Neural cell (in vitro differentiated cells): ENCODE data around the gene PGAP6. TPM values are rescaled to one million over a fixed set of nuclear protein-coding genes. Genes with fewer than 3 reads are reported as not detected.
"Not testable (repeated sequence)": the region's sequence is repeated elsewhere in the genome, so short reads cannot be mapped to it uniquely, and the experiment has no call there.

Source experiments
- H2AFZ ChIP-seq: fragments of 200-600, 300-800 bp; sonication (generic), shearing (Covaris generic); 2 replicates; pipeline ENCODE4 v1.6.0; 2014; ENCODE audit warnings: low read depth, mild to moderate bottlenecking, antibody characterized with exemption, low read length, moderate library complexity
- H3F3A ChIP-seq: fragments of 200-600 bp; shearing (Covaris generic); 2 replicates; pipeline ENCODE4 v1.6.1; 2016; ENCODE audit warnings: mild to moderate bottlenecking, moderate library complexity, mixed read lengths, antibody characterized with exemption, low read length; ENCODE audit not compliant: insufficient read depth, poor library complexity, severe bottlenecking
- H3K27ac ChIP-seq: fragments of 200-600, 300-800 bp; sonication (generic), shearing (Covaris generic); 2 replicates; pipeline ENCODE4 v1.5.1; 2014; ENCODE audit warnings: mild to moderate bottlenecking, low read length, moderate library complexity
- H3K27me3 ChIP-seq: fragments of 300-800, 200-600 bp; sonication (generic), shearing (Covaris generic); 2 replicates; pipeline ENCODE4 v1.6.0; 2014; ENCODE audit warnings: mild to moderate bottlenecking, low read depth, low read length, moderate library complexity; ENCODE audit not compliant: insufficient read depth
- H3K36me3 ChIP-seq: fragments of 300-800, 200-600 bp; sonication (generic), shearing (Covaris generic); 2 replicates; pipeline ENCODE4 v1.5.1; 2014; ENCODE audit warnings: mild to moderate bottlenecking, antibody characterized with exemption, low read length, moderate library complexity; ENCODE audit not compliant: insufficient read depth
- H3K4me2 ChIP-seq: fragments of 300-800, 200-600 bp; sonication (generic), shearing (Covaris generic); 2 replicates; pipeline ENCODE4 v1.6.0; 2014; ENCODE audit warnings: mild to moderate bottlenecking, low read length
- H3K4me3 ChIP-seq: fragments of 300-800, 200-600 bp; sonication (generic), shearing (Covaris generic); 2 replicates; pipeline ENCODE4 v1.5.1; 2014; ENCODE audit warnings: mild to moderate bottlenecking, low read length, moderate library complexity
- H3K79me2 ChIP-seq: fragments of 200-600 bp; shearing (Covaris generic); replicated peaks from 2 replicates; pipeline ENCODE4 v1.6.0; 2014; ENCODE audit warnings: mild to moderate bottlenecking, low read length, moderate library complexity; ENCODE audit not compliant: insufficient read depth
- H3K9ac ChIP-seq: fragments of 300-800, 200-600 bp; sonication (generic), shearing (Covaris generic); 2 replicates; pipeline ENCODE4 v1.6.1; 2016; ENCODE audit warnings: mild to moderate bottlenecking, low read length, mixed read lengths
- H3K9me2 ChIP-seq: fragments of 200-600 bp; shearing (Covaris generic); 2 replicates; pipeline ENCODE4 v1.6.1; 2016; ENCODE audit warnings: mild to moderate bottlenecking, low read length, mixed read lengths; ENCODE audit not compliant: insufficient read depth
- H3K9me3 ChIP-seq: fragments of 200-600, 300-800 bp; sonication (generic), shearing (Covaris generic); 2 replicates; pipeline ENCODE4 v1.6.1; 2016; ENCODE audit warnings: mild to moderate bottlenecking, mixed run types, low read length, moderate library complexity, mixed read lengths
- H4K20me1 ChIP-seq: fragments of 200-600 bp; shearing (Covaris generic); 2 replicates; pipeline ENCODE4 v1.6.1; 2016; ENCODE audit warnings: mild to moderate bottlenecking, mixed run types; ENCODE audit not compliant: insufficient read depth
- CTCF ChIP-seq: fragments of 450-650 bp; IDR thresholded peaks from 2 replicates; pipeline ENCODE4 v1.5.1; 2014; ENCODE audit warnings: antibody characterized with exemption, mild to moderate bottlenecking, moderate library complexity; ENCODE audit not compliant: poor library complexity, severe bottlenecking
- EP300 ChIP-seq: fragments of 450-650 bp; conservative IDR thresholded peaks from 2 replicates; pipeline ENCODE4 v1.6.1; 2014; ENCODE audit warnings: antibody characterized with exemption, mild to moderate bottlenecking, moderate library complexity; ENCODE audit not compliant: poor library complexity, severe bottlenecking
- EZH2 ChIP-seq: fragments of 200-600, 300-800 bp; shearing (Covaris generic), sonication (generic); IDR thresholded peaks from 2 replicates; pipeline ENCODE4 v1.6.1; 2014; ENCODE audit warnings: antibody characterized with exemption, low read length, borderline replicate concordance, mild to moderate bottlenecking; ENCODE audit not compliant: insufficient read depth, poor library complexity, severe bottlenecking
- MXI1 ChIP-seq: fragments of 450-650 bp; conservative IDR thresholded peaks from 2 replicates; pipeline ENCODE4 v1.6.1; 2014; ENCODE audit warnings: antibody characterized with exemption, mild to moderate bottlenecking; ENCODE audit not compliant: poor library complexity, severe bottlenecking
- POLR2AphosphoS5 ChIP-seq: IDR thresholded peaks from 2 replicates; pipeline ENCODE4 v1.6.1; 2012
- RAD21 ChIP-seq: fragments of 450-650 bp; conservative IDR thresholded peaks from 2 replicates; pipeline ENCODE4 v1.6.1; 2014; ENCODE audit warnings: antibody characterized with exemption, mild to moderate bottlenecking, moderate library complexity
- SMC3 ChIP-seq: fragments of 450-650 bp; conservative IDR thresholded peaks from 2 replicates; pipeline ENCODE4 v1.6.1; 2014; ENCODE audit warnings: antibody characterized with exemption, mild to moderate bottlenecking, moderate library complexity; ENCODE audit not compliant: poor library complexity
- TAF1 ChIP-seq: IDR thresholded peaks from 2 replicates; pipeline ENCODE4 v1.6.1; 2012; ENCODE audit warnings: low read depth
- polyA plus RNA-seq: library from polyadenylated mRNA; depleted of rRNA; stranded (reverse); fragments of >200 nt; gene quantifications from 2 replicates; pipeline ENCODE4 v1.2.3, GENCODE V29; 2014
- TF ChIP-seq, protein P1 (sequence below): IDR thresholded peaks from 2 replicates; pipeline ENCODE4 v1.6.1; 2012; ENCODE audit warnings: borderline replicate concordance

Gene PGAP6
- polyA plus RNA-seq, 1 donor from 2014 or later = 47.3 TPM

DNA sequence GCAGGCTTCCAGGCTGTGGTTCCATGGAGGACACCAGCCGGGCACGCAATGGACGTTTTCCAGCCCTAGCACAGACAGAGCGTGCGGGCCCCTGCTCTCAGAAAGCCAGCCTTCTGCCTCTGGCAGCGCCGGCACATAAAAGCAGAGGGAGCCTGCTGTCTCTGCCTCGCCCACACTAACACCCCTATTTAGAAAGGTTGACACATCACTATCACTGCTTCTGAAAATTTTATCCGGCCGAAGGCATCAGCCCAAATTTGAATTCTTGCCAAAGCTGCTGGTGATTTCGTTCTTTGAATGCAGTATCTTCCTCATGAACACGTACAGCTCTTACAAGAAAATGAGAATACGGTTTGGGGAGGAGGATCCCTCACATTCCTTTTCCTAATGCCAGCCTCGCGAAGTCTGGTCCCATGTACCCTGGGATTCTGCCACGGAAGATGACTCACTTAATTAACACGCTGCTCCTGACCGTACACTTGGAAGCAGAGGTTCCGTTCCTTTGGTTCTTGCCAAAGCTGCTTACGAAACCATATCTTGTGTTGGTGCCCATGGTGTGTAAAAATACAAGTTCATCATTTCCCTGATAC is 42.4 kb upstream of the PGAP6 start:
- no peaks in the 10 kb centered on the region for H3F3A ChIP-seq
- H3K9ac ChIP-seq = no peak overlapping the region
- no peaks in the 10 kb centered on the region for H3K9me3 ChIP-seq
- no peaks in the 10 kb centered on the region for H3K36me3 ChIP-seq
- no peak overlapping the region for H2AFZ ChIP-seq
- no peaks in the 10 kb centered on the region for H3K27me3 ChIP-seq
- no peaks in the 10 kb centered on the region for H3K9me2 ChIP-seq
- peak overlapping the region; percentile 88 for H3K4me3 ChIP-seq
- H3K4me2 ChIP-seq = no peak overlapping the region
- TF ChIP-seq EP300 (no peak), CTCF (no peak), EZH2 (no peak)
- peaks cover 34% of the 10 kb centered on the region for H3K79me2 ChIP-seq
- peaks cover 16% of the 10 kb centered on the region for H4K20me1 ChIP-seq
- peak overlapping the region; percentile 90 for H3K27ac ChIP-seq

DNA sequence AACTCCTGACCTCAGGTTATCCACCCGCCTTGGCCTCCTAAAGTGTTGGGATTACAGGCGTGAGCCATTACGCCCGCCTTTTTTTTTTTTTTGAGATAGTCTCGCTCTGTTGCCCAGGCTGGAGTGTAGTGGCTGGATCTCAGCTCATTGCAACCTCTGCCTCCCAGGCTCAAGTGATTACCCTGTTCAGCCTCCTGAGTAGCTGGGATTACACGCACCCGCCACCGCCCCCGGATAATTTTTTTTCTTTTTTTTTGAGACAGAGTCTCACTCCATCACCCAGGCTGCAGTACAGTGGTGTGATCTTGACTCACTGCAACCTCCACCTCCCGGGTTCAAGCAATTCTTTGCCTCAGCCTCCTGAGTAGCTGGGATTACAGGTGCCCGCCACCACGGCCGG is 40.4 kb upstream of the PGAP6 start:
- not testable (repeated sequence) for H3K27me3 ChIP-seq, H3K4me3 ChIP-seq, H3K36me3 ChIP-seq, H3K9me2 ChIP-seq, H3K4me2 ChIP-seq, H4K20me1 ChIP-seq, H2AFZ ChIP-seq, H3K9ac ChIP-seq, H3K9me3 ChIP-seq, H3K27ac ChIP-seq, H3F3A ChIP-seq
- peaks cover 15% of the 10 kb centered on the region for H3K79me2 ChIP-seq

GRCh38 chr16:415170-415498 is 33.4 kb upstream of the PGAP6 start:
- H3K4me2 ChIP-seq, H3K9me3 ChIP-seq: not testable (repeated sequence)

DNA sequence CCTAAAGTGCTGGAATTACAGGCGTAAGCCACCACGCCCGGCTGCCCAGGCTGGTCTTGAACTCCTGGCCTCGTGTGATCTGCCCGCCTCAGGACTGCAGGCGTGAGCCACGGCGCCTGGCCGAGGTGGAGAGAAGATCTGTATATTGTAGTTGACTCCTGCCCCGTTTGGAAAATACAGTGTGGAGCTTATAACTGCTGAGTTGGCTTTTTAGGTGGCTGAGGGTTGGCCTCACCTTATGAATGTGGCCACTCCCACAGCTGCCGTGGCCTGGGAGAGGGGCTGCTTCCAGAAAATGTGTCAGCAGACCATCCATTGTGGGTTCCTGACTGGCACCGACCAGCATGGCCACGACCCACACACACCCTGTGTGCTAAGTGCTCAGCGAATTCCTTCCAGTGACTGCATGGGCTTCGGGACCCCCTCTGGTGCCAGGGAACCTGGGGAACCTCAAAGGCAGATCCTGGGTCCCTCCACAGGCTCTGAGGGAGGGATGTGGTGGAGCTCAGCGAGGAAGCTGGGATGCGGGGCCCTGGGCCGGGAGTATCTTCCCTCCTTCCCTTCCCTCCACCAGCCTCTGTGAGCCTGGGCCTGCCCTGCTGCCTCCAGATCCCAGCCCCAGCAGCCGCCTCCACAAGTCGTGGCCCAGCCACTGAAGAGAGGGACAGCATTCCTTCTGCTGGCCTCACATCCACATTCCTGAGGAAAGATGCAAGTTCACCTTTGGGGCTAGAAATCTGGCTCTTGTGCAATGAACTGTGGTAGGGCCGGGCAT is 32.8 kb upstream of the PGAP6 start:
- no peaks in the 10 kb centered on the region for H3K79me2 ChIP-seq
- H2AFZ ChIP-seq = no peak overlapping the region
- H3K36me3 ChIP-seq = no peaks in the 10 kb centered on the region
- H3K27me3 ChIP-seq = no peaks in the 10 kb centered on the region
- no peaks in the 10 kb centered on the region for H3K9me3 ChIP-seq
- H3K4me3 ChIP-seq = no peak overlapping the region
- no peaks in the 10 kb centered on the region for H3F3A ChIP-seq
- no peak overlapping the region for H3K4me2 ChIP-seq
- no peak overlapping the region for H3K27ac ChIP-seq
- TF ChIP-seq SMC3 (no peak), POLR2AphosphoS5 (no peak), CTCF (no peak), TAF1 (no peak), EZH2 (no peak), RAD21 (no peak), EP300 (no peak), MXI1 (no peak)
- TF ChIP-seq, protein P1, sequence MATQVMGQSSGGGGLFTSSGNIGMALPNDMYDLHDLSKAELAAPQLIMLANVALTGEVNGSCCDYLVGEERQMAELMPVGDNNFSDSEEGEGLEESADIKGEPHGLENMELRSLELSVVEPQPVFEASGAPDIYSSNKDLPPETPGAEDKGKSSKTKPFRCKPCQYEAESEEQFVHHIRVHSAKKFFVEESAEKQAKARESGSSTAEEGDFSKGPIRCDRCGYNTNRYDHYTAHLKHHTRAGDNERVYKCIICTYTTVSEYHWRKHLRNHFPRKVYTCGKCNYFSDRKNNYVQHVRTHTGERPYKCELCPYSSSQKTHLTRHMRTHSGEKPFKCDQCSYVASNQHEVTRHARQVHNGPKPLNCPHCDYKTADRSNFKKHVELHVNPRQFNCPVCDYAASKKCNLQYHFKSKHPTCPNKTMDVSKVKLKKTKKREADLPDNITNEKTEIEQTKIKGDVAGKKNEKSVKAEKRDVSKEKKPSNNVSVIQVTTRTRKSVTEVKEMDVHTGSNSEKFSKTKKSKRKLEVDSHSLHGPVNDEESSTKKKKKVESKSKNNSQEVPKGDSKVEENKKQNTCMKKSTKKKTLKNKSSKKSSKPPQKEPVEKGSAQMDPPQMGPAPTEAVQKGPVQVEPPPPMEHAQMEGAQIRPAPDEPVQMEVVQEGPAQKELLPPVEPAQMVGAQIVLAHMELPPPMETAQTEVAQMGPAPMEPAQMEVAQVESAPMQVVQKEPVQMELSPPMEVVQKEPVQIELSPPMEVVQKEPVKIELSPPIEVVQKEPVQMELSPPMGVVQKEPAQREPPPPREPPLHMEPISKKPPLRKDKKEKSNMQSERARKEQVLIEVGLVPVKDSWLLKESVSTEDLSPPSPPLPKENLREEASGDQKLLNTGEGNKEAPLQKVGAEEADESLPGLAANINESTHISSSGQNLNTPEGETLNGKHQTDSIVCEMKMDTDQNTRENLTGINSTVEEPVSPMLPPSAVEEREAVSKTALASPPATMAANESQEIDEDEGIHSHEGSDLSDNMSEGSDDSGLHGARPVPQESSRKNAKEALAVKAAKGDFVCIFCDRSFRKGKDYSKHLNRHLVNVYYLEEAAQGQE = no peak
- H4K20me1 ChIP-seq = no peaks in the 10 kb centered on the region
- no peaks in the 10 kb centered on the region for H3K9me2 ChIP-seq
- H3K9ac ChIP-seq = no peak overlapping the region

More at GRCh38 chr16:415170-415498, 33.4 kb upstream of the PGAP6 start:
- H3K36me3 ChIP-seq, H4K20me1 ChIP-seq, H2AFZ ChIP-seq, H3F3A ChIP-seq, H3K27me3 ChIP-seq, H3K79me2 ChIP-seq, H3K9me2 ChIP-seq, H3K27ac ChIP-seq, H3K4me3 ChIP-seq, H3K9ac ChIP-seq: not testable (repeated sequence)
